ENCODE results near the gene RRM2. TPM values are rescaled to one million over a fixed set of nuclear protein-coding genes. Genes with fewer than 3 reads are reported as not detected.
"Not testable (repeated sequence)": the region's sequence is repeated elsewhere in the genome, so short reads cannot be mapped to it uniquely, and the experiment has no call there.

Gene RRM2
- total and polyA plus RNA-seq, 2 experiments from 2014 or later = 15.2 to 49.7 TPM

DNA sequence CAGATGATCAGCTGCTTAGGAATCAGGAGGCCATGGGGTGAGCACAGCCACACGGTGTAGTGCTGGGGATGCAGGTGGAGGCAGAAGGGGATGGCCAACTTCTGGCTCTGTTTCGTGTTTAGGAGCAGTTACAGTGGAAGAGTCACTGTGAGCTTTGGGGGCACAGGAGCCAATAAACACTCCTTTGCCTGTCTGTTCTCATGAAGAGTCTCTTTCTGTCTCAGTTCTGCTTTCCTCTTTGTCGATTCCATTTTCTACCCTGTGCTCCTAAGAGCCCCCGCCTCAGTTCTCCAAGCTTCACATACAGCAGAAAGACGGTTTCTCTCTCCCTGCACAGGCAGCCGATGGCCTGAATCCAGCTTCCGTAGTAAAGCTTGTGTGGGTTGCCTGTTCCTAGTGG lies 21.0 kb upstream of the RRM2 start:
- no peaks in the 10 kb centered on the region for H3K79me2 ChIP-seq
- no peak for DNase-seq (ENCODE audit: low spot score)
- H3K36me3 ChIP-seq (replicated peaks; ENCODE audit: insufficient read depth, low read depth) = no peaks in the 10 kb centered on the region
- WGBS (ENCODE audit: low lambda C conversion rate, missing lambda C conversion rate) = 88% methylated on average over 7 of the region's 7 CpGs
- no peaks in the 10 kb centered on the region for H3K4me1 ChIP-seq (ENCODE audit: insufficient read depth)
- H3K4me3 ChIP-seq = no peak overlapping the region
- no peak overlapping the region for H2AFZ ChIP-seq
- H3K27me3 ChIP-seq = no peaks in the 10 kb centered on the region
- TF ChIP-seq EZH2 (IDR thresholded peaks at IDR 0.05; ENCODE audit: borderline replicate concordance) = no peak
- TF ChIP-seq, protein P1, sequence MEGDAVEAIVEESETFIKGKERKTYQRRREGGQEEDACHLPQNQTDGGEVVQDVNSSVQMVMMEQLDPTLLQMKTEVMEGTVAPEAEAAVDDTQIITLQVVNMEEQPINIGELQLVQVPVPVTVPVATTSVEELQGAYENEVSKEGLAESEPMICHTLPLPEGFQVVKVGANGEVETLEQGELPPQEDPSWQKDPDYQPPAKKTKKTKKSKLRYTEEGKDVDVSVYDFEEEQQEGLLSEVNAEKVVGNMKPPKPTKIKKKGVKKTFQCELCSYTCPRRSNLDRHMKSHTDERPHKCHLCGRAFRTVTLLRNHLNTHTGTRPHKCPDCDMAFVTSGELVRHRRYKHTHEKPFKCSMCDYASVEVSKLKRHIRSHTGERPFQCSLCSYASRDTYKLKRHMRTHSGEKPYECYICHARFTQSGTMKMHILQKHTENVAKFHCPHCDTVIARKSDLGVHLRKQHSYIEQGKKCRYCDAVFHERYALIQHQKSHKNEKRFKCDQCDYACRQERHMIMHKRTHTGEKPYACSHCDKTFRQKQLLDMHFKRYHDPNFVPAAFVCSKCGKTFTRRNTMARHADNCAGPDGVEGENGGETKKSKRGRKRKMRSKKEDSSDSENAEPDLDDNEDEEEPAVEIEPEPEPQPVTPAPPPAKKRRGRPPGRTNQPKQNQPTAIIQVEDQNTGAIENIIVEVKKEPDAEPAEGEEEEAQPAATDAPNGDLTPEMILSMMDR (IDR thresholded peaks at IDR 0.05; ENCODE audit: poor library complexity) = no peak
- no peak for TF ChIP-seq EZH2phosphoT487 (IDR thresholded peaks at IDR 0.05; ENCODE audit: low read depth, severe bottlenecking, unreplicated experiment)
- no peak overlapping the region for H3K27ac ChIP-seq
- H3K9me3 ChIP-seq (ENCODE audit: low read depth) = no peaks in the 10 kb centered on the region
- H4K20me1 ChIP-seq (ENCODE audit: insufficient read depth, poor library complexity, severe bottlenecking) = no peaks in the 10 kb centered on the region
- H3K9me2 ChIP-seq (replicated peaks; ENCODE audit: insufficient read depth) = no peaks in the 10 kb centered on the region
- no peak overlapping the region for H3K4me2 ChIP-seq

- no peaks in the 10 kb centered on the region for H3K9me3 ChIP-seq (ENCODE audit: low read depth)
- no peak overlapping the region for H2AFZ ChIP-seq
- H3K4me3 ChIP-seq = no peak overlapping the region
- H3K27me3 ChIP-seq = no peaks in the 10 kb centered on the region
- no peak overlapping the region for H3K27ac ChIP-seq
- no peak for DNase-seq (ENCODE audit: low spot score)
- H4K20me1 ChIP-seq (ENCODE audit: insufficient read depth, poor library complexity, severe bottlenecking) = no peaks in the 10 kb centered on the region
- TF ChIP-seq, protein P1 (IDR thresholded peaks at IDR 0.05; ENCODE audit: poor library complexity) = no peak
- TF ChIP-seq EZH2 (IDR thresholded peaks at IDR 0.05; ENCODE audit: borderline replicate concordance) = no peak
- no peak for TF ChIP-seq EZH2phosphoT487 (IDR thresholded peaks at IDR 0.05; ENCODE audit: low read depth, severe bottlenecking, unreplicated experiment)
- no peaks in the 10 kb centered on the region for H3K79me2 ChIP-seq
- H3K36me3 ChIP-seq (replicated peaks; ENCODE audit: insufficient read depth, low read depth) = no peaks in the 10 kb centered on the region
- H3K4me1 ChIP-seq (ENCODE audit: insufficient read depth) = no peaks in the 10 kb centered on the region
- WGBS (ENCODE audit: low lambda C conversion rate, missing lambda C conversion rate) = 95% methylated on average over 6 of the region's 6 CpGs
- no peaks in the 10 kb centered on the region for H3K9me2 ChIP-seq (replicated peaks; ENCODE audit: insufficient read depth)
- no peak overlapping the region for H3K4me2 ChIP-seq
Observed at GRCh38 chr2:10103179-10103578, 19.4 kb upstream of the RRM2 start.

GRCh38 chr2:10104906-10105305 lies 17.6 kb upstream of the RRM2 start:
- DNase-seq (ENCODE audit: low spot score); H2AFZ ChIP-seq; H4K20me1 ChIP-seq (ENCODE audit: insufficient read depth, poor library complexity, severe bottlenecking); H3K27me3 ChIP-seq; H3K36me3 ChIP-seq (replicated peaks; ENCODE audit: insufficient read depth, low read depth); H3K9me2 ChIP-seq (replicated peaks; ENCODE audit: insufficient read depth); H3K9me3 ChIP-seq (ENCODE audit: low read depth); H3K79me2 ChIP-seq; H3K4me1 ChIP-seq (ENCODE audit: insufficient read depth); H3K4me2 ChIP-seq; H3K4me3 ChIP-seq: not testable (repeated sequence)
- H3K27ac ChIP-seq = peak overlapping the region; percentile 47

- no peak for TF ChIP-seq EZH2 (IDR thresholded peaks at IDR 0.05; ENCODE audit: borderline replicate concordance)
- TF ChIP-seq EZH2phosphoT487 (IDR thresholded peaks at IDR 0.05; ENCODE audit: low read depth, severe bottlenecking, unreplicated experiment) = no peak
- TF ChIP-seq, protein P1 (IDR thresholded peaks at IDR 0.05; ENCODE audit: poor library complexity) = no peak
- Histone ChIP-seq H3K36me3 (replicated peaks; ENCODE audit: insufficient read depth, low read depth) (no peaks in the 10 kb centered on the region), H3K9me2 (replicated peaks; ENCODE audit: insufficient read depth) (no peaks in the 10 kb centered on the region), H2AFZ (no peak overlapping the region), H3K79me2 (no peaks in the 10 kb centered on the region), H4K20me1 (ENCODE audit: insufficient read depth, poor library complexity, severe bottlenecking) (no peaks in the 10 kb centered on the region), H3K27ac (no peak overlapping the region), H3K4me2 (no peak overlapping the region), H3K9me3 (ENCODE audit: low read depth) (no peaks in the 10 kb centered on the region), H3K4me3 (no peak overlapping the region), H3K4me1 (ENCODE audit: insufficient read depth) (no peaks in the 10 kb centered on the region), H3K27me3 (no peaks in the 10 kb centered on the region)
- DNase-seq (ENCODE audit: low spot score) = no peak
Observed at GRCh38 chr2:10109311-10109710, 13.2 kb upstream of the RRM2 start.
